Cerebellar cortex (tissue), 1 donor: ENCODE measurements around the gene TRDN.
A peak's percentile ranks its signal among the peaks of the same experiment; 100 is the strongest.
"Not testable (repeated sequence)": the region's sequence is repeated elsewhere in the genome, so short reads cannot be mapped to it uniquely, and the experiment has no call there.

Source experiments
- DNase-seq: peaks from one replicate; pipeline ENCODE4 v3.0.0-alpha.2; 2015; ENCODE audit warnings: low spot score

Gene TRDN

DNA sequence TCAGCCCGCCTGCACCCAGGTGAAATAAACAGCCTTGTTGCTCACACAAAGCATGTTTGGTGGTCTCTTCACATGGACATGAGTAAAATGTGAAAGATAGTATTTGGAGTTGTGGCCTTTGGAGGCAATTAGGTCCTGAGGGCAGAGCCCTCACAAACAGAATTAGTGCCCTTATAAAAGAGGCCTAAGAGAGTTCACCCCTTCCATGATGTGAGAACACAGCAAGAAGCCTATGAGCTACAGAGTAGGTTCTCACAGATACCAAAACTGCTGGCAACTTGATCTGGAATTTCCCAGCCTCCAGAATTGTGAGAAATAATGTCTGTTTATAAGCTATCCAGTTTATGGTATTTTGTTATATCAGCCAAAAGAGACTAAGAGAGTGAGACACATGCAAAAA, 74.5 kb downstream of the TRDN start:
- DNase-seq, result no peak

DNA sequence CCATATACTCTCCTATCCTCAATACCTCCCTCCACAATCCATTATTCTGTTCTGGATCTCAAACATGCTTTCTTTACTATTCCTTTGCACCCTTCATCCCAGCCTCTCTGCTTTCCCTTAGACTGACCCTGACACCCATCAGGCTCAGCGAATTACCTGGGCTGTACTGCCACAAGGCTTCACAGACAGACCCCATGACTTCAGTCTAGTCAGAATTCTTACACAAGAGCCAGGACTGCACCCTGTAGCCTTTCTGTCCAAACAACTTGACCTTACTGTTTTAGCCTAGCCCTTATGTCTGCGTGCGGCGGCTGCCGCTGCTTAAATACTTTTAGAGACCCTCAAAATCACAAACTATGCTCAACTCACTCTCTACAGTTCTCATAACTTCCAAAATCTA, 76.9 kb downstream of the TRDN start:
- not testable (repeated sequence) for DNase-seq

DNA sequence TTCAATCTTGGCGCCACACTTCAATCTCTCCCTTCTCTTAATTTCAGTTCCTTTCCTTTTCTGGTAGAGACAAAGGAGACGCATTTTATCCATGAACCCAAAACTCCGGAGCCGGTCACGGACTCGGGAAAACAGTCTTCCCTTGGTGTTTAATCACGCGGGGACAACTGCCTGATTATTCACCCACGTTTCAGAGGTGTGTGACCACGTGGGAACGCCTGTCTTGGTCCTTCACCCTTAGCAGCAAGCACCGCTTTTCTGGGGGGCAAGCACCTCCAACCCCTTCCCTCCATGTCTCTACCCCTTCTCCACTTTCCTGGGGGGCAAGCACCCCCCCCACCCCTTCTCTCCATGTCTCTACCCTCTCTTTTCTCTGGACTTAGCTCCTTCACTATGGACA, 79.3 kb downstream of the TRDN start:
- not testable (repeated sequence) for DNase-seq

DNA sequence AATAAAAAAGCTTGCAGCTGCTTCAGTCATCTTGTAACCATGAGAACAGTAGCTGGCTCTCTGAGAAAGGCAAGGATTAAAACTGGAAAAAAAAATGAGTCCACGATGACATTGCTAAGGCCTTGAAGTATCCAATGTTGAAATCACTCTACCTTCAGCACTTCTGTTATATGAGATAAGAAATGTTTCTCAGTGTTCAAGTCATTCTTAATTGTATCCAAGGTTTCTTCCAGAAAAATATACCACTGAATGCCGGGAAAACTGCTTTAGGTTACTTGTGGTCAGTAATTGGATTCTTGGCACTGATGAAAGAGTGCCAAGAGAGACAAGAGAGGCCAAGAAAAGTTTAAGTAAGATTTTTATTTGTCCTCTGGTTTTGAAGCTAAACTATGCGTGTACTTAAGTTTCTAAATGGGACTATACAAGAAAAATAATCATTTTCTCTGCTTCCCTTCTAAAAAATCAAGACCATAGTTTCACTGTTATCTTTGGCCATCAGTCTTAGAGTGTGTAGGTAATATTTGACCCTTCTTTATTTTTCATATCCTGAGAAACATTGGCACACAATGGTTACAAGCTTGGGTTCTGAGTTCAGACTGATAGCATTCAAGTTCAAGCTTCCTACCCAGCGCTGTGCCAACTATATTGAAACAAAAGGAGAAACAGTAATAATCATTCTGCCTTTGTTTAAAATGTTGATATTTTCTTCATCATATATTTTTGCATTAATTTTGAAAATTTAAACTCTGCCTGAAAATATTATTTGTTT, 84.6 kb downstream of the TRDN start:
- DNase-seq, result no peak

DNA sequence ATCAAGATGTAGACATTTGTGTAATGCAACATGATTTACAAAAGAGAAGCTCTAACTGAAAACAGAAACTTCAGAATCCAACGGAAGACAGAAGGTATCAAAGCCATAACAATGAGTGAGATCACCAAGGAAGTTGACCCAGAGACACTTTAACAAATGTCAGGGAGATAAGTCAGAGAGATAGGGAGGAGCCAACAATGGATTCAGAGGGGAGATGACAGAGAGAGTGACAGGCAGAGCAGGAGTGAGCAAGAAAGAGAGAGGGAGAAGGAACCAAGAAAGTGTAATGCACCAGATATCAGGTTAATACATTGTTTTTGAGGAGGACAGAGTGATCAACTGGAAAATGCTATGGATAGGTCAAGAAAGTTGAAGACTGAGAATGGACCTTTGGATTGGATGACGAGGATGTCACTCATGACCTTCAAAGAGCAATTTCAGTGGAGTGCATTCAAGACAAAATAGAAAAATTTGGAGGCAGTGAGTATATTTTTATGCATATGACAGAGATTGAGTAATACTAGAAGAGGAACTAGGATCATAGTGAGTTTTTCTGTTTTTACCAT, 86.6 kb downstream of the TRDN start:
- DNase-seq, result no peak

DNA sequence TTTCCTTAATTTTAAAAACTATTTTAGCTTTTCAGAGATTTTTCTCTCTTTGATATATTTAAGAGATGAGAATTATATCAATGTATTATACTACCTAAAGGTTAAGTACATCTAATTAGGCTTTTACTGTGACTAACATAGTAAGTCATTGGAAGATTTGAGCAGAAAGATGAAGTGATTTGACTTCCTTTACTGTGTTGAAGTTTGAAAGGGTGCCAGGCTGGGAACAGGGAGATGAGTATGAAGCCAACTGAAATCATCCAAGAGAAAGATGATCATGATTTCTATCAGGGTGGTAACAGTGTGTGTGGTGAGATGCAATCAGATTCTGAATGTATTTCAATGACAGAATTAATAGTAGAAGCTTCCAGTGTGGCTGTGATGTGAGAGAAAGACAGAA, 87.3 kb downstream of the TRDN start:
- no peak for DNase-seq

DNA sequence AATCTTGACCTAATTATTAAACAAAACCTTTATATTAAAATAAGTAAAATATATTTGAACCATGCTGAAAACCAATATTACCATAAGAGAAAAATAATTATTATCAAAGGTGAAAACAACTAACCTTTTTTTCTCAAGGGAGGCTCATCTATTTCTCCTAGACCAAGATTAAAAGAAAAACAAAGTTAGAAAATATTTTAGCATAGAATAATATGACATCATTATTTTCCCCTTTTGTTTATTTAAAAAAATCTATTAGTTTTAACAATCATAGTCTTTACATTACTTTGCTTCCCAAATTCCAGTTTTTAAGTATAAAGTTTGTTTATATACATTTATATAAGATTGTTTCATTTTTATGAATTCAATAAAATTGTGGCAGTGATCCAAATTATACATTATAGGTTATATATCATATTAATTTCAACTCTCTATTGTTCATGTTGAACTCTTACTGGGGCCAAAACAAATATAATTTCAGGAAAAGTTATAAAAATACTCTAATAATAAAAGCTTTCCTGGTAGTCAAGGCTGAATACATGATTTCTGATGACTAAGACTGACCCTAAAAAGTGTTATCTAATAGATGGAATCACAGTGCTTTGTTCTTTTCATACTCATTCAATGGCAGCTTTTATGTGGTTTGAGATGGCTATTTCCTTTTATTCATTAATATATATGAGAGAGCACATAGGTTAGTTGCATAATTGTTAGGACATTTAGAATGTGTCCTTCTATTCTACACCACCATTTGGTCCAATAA, 89.4 kb downstream of the TRDN start:
- DNase-seq, result no peak

DNA sequence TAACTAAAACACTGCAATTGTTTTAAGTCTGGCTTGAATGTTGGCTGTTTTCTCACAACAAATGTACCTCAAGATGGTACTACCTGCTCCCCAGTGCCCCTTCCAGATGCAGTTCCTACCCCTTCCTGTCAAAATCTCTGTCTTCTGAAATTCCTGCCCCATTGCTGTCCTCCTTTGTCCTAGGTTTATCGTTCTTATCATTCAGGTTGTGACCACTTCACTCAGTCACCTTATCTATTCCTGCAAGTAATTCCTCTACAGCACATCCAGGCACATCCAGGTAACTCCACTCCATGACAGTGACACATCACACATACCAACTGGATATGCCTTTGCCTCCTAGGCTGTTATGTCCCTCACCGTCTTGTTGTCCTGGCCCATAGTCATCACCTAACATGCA, 90.2 kb downstream of the TRDN start:
- no peak for DNase-seq

DNA sequence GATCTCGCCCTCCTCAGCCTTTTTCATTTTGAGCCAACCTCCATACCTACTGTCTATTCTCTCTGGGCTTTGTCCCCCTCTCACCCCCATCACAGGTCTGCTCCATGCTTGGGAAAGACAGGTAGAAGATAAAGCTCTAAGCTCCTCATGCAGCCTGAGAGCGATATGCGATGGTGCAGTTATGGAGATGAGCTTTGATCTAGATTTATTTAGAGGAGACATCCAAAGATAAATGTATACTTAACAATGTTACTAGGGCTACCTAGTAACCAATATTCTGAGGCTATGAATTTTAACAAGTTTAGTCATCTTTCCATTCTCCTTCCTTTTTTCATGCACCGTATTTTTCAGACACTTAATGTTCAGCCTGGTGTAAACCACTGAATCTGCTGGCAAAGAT, 95.3 kb downstream of the TRDN start:
- DNase-seq, result no peak

DNA sequence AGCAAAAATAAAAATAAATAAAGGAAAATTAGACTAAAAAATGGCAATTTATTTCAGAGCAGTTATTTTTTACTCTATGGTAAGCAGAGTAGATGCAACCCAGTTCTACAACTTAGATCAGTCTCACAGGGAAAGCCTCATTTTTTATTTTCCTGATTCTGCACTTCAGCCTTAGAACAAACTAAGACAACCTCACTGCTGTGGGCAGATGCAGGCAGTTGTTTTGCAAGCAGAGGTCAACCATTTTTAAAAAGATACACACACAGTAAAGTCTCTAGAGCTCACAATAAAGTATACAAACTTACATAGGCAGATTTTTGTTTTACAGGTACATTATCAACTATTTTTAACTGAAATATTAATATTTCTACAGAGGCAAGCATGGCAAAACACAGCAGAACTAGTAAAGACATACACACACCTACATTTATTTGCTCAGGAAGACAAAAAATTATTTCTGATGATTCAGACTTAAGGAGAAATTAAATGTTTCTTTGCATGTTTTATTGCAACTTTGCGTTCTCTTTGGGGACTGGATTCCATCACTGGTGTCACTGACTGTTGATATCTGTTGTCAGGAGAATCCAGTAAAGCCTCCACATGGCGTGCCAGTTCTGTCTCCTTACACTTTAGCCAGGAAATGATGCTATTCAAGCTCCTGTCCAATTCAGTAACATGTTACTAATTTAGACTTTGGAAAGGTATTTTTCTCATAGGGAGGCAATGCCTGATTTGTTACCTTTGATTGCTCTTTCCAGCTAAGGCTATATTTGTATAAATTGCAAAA, 102.7 kb downstream of the TRDN start:
- DNase-seq, result no peak

DNA sequence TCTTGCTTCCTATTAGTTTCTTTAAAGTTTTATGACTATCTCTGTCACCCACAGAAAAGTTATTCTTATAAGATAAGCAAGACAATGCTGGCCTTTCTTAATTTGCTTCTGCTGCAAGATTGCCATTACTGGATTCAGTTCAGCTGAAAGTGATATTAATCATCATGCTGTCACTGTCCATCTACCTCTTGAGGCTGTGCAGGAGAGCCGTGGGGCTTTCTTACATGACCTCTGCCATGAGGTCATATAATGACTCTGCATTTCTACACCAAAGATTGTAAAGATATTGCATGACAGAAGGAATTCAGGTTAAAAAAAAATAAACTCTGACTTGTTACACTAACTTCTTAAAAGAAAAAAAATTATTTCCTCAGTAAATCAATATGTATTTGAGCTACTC, 106.9 kb downstream of the TRDN start:
- no peak for DNase-seq

DNA sequence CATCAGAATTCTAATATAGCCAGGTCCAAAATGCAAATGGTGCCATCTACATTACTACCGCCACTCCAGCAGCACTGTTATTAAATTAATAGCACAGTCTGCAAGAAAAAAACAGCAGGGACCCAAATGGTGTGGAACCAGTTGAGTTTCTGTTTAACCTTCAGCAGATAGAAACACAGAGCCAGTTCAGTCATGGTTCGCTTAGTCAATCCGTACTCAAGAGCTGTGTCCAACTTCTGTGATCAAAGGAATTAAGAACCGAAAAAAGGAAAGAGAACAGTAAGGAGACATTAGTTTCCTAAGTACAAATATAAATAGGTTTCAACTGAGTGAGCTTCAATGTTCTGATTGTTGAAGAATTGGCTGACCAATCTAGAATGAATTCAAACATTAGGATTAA, 107.7 kb downstream of the TRDN start:
- no peak for DNase-seq

DNA sequence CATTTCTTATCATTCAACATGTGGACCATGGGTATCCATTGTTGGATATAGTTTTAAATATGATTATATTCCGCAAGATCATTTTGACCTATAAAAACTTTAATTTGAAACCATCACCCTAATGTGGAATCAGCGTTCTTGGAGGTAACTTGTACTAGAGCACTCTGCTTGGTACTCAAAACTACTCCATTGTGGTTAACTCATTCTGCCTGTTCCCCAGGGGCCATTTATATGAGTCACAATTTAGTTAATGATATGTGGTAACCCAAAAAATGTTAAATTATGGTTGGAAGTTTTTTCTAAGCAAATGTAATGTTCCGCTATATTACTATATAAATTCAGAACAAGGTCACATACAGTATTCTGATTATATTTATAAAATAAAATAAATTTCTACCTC, 109.3 kb downstream of the TRDN start:
- no peak for DNase-seq

DNA sequence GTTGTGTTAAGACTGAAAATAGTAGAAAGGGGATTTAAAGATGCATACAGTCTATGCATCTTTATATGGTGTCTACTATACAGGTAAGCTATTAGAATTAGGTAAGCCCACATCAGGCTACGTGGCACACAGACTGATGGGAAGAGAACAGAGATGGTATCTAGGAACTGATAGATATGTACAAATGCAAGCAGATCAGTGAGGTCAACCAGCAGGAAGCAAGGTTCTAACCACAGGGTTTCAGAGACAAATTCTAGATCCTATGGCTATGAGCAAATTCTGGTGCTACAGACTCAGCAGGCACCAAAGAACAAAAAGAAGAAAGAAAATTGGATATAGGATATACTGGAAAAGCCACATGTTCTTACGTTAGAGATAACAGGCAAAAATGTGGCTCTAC, 110.6 kb downstream of the TRDN start:
- DNase-seq, result no peak

DNA sequence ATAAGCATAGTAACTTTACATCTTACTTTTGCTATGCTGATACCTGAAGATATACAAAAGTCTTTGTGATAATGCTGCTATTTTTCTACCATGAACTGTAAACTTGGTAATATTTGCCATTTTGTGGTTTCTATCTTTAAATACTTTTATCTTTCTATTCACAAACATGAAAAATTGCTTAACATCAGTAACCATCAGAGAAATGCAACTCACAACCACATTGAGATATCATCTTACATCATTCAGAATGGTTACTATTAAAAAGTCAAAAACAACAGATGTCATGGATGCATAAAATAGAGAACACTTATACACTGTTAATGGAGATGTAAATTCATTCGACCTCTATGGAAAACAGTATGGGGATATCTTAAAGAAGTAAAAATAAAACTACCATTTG, 112.0 kb downstream of the TRDN start:
- no peak for DNase-seq

DNA sequence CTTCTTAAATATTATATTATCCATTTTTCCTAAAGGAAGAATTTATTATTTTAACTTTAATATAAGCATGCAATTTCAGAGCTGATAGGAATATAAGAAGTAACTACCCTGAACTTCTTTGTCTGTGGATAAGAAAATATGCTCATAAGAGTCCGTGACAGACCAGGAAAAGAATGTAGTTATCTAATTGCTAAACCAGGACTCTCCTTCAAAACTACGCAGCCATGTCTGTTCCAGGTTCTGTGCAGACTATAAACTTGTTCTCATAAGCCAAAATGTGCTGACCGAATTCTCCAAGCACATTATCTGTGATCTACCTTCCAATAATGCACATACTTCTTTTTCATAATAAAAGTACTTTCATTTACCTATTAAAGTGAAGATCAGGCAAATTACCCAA, 116.5 kb downstream of the TRDN start:
- DNase-seq, result no peak

DNA sequence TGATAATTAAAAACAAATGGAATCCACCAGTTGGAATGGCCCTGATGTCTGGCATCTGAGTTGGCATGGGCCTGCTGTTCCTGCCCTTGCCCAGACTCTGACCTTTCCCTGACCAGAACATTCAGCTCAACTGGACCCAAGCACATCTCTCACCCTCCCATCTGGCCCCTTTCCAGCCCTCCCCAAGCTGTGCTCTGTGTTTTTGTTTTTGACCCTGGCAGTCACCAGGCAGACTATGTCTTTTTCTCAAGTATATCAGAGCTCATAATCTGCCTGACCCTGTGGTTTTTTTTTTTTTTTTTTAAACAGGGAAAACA, 117.6 kb downstream of the TRDN start:
- peak; percentile 22 for DNase-seq

DNA sequence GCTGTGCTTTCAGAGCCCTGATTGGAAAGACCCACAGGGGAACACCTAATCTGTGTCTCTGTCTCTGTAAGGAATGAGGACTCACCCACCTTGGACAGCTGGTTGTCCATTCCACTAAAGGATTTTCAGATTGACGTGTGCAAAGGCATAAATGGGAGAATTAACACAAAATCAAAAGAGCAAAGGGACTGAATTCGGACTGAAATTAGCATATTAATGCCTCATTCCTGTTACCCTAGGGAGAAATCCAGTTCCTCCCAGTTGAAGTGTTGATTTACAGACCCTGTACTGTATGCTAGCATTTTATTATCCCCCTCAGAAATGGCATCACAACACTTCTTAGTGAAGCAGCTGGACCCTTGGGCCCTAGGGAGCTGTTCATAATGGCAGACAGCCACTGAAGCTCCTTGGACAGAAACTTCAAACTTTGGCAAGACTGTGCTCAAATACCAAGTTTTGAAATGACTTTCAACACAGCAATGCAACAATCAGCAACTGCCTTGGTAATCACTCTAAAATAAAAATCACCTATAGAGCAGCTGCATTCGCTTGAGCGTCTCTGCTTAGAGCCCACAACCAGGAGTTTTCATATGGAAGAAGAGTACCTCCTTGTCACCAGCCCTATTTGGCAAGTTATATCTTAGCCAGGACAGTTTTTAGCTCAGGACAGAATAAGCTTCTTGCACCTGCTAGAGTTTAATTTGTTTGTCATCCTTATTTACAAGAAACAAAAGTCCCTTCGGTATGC, 118.1 kb downstream of the TRDN start:
- DNase-seq, result no peak

DNA sequence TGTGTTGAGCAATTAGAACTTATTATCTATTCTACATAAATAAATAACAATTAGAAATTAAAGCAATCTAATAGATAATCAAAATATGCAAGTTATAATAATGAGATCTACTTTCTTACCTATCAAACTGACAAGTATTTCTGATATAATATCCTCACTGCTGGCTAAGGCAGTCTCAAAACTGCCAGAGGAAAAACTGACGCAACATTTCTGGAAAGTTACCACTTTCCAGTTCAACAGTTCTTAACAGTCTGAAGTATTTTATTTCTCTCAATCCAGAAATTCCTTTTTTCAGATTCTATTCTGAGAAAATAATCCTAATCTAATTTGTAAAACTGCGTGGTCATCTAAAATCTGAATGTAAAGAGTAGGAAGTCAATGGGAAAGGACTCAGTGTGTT, 121.0 kb downstream of the TRDN start:
- no peak for DNase-seq

DNA sequence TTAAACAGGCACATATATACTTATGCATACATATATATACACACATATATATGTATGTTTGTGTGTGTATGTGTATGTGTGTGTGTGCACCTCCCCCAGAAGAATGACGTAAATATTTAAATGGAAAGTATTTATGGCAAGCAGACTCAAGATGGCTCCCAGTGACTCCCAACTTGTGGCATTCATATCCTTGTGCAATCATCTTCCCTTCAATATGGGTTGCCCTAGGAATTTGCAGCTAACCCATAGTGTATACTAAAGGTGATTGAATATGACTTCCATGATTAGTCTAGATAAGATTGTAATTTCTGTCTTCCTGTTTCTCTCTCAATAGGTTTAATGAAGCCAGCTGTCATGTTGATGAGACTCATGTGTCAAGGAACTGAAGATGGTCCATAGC, 127.6 kb downstream of the TRDN start:
- DNase-seq, result no peak

DNA sequence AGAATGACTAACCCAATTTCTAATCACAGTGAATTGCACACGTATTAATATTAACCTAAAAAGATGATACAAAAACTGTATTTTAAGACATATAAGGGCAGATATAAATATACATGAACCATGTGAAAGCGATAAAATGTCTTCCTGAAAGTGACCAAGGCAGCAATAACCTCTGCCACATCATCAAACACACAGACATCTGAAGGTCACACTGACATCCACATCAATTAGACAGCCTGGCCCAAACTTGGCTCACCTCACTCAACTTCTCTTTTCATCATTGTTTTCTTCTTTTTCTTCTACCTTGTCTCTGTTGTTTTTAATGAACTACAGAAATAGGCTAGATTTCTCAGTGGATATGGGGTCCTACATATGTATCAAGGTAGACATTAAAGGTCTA, 128.5 kb downstream of the TRDN start:
- no peak for DNase-seq

DNA sequence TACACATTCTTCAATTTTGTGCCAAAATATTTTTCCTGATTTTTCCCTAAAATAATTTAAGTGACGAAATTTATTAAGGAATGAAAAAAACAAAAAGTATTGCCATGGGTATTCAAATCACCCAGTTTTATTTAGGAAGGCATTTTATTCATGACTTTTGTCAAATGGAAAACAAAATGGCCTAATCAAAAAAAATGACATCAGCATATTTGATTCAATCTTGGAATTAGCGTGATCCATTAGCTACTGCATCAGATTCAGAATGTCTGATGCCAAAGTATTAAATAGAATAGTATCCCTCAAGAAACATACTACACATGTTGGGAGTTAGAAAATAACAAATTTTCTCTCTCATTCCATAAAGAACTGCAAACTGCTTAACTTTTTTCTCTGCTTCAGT, 129.2 kb downstream of the TRDN start:
- no peak for DNase-seq
